Right lung (tissue), 5 donors: ENCODE results near the gene OPTC. TPM values are rescaled to one million over a fixed set of nuclear protein-coding genes. Genes with fewer than 3 reads are reported as not detected.
A peak's percentile ranks its signal among the peaks of the same experiment; 100 is the strongest.

Experiments
- DNase-seq, 2 donors: peaks; one replicate each; pipeline ENCODE4 v3.0.0-alpha.2; 2013
- polyA plus RNA-seq, 5 donors: library from polyadenylated mRNA; unstranded; fragments of 120-200 nt; gene quantifications; one replicate each; pipeline versions ENCODE4 v1.2.1 to v1.2.3, GENCODE V29; 2013; ENCODE audit warnings: inconsistent platforms in 1 of 5, low replicate concordance in 1 of 5; ENCODE audit not compliant: insufficient read length in 5 of 5, insufficient read depth in 1 of 5

OPTC gene
- polyA plus RNA-seq, 5 donors: not detected

DNA sequence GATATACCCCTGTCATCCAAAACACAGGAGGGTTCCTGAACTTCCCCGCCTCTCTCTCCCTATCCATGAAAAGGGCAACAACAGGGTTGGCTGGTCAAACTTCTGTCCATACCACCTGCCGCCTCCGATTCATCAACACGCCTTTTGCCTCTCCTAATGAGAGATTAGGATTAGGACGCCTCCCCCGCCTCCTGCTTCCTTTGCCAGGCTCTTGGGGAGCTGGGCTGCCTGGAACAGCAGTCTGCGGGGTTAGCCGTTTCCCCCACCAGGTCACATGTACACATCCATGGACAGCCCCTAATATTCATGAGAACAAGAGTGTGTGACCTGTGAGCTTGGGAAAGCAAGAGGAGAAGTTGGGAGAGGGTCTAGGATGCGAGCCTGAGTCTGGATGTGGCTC, 2.3 kb upstream of the OPTC start:
- DNase-seq: no peak

- DNase-seq: no peak
These were observed 1.7 kb upstream of the OPTC start for GRCh38 chr1:203492082-203492747.

GRCh38 chr1:203492748-203493130, 1.2 kb upstream of the OPTC start:
- no peak for DNase-seq

- no peak for DNase-seq
These were observed 1.9 kb downstream of the OPTC start for GRCh38 chr1:203495845-203496244.

GRCh38 chr1:203497269-203497777, 3.4 kb downstream of the OPTC start:
- no peak for DNase-seq

GRCh38 chr1:203499643-203500278, 5.8 kb downstream of the OPTC start:
- DNase-seq: no peak

DNA sequence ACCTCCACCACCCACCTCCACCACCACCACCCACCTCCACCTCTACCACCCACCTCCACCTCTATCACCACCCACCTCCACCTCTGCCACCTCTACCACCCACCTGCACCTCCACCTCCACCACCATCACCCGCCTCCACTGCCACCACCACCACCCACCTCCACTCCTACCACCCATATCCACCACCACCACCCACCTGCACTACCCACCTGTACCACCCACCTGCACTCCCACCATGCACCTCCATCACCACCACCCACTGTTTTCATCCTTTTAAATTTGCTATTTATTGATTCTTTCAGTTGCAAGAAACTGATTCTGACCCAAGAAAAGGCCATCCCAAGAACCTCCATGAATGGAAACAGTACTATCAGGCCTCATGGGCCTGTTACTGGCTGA, 6.3 kb downstream of the OPTC start:
- DNase-seq: no peak

GRCh38 chr1:203503836-203504235, 9.9 kb downstream of the OPTC start:
- DNase-seq: no peak

- DNase-seq: peak; percentile 55 to 69
These were observed 10.7 kb downstream of the OPTC start for GRCh38 chr1:203504400-203505250.

DNA sequence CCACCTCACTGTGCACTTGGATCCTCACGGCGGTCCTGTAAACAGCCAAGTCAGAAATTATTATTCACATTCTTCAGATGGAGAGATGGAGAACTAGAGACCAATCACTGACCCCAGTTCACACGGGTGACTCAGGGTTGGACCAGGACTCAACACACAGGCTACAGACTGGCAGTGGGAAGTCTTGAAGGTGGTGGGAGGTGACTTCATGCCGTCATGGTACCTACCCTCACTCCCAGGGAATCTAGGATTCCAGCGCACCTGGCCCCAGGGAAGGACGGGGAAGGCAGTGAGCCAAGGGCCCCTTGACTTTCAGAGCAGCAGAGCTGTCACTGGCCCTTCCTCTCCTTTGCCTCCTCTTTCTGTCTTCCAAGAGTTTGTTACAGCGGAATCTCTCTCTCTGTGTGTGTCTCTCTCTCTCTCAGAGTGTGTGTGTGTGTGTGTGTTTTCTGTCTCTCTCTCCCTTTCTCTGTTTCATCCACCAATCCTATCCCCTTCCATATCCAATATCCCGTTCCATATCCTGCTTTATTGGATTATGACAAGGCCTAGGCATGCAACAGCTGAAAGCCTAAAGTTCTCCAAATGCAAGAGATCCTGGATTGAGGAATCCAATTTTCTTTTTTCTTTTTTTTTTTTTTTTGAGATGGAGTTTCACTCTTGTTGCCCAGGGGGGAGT, 11.7 kb downstream of the OPTC start:
- no peak for DNase-seq

GRCh38 chr1:203506858-203507626, 13.1 kb downstream of the OPTC start:
- no peak for DNase-seq

- DNase-seq: no peak
These were observed 13.8 kb downstream of the OPTC start for GRCh38 chr1:203507759-203508158.

- no peak for DNase-seq
These were observed 14.6 kb downstream of the OPTC start for GRCh38 chr1:203508463-203509073.

- DNase-seq: no peak
These were observed 15.2 kb downstream of the OPTC start for GRCh38 chr1:203509135-203509534.

DNA sequence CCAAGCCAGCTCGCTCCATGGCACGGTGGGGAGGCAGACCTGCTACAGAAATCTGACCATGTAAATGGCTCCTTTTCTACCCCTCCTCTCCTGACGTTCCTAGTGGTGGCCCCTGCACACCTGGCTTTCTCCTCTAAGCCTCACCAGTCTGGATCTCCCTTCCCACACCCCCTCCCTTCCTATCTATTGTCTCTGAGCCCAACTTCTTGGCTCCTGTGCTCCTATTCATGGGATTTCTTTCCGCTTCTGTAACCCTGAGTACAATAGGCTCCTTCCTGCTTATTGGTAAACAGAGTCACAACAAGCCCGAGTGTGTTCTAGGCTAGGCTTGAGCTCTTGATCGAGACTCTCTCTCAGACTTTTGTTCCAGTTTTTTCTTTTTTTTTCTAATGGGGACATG, 17.6 kb downstream of the OPTC start:
- DNase-seq: no peak

- DNase-seq: no peak
These were observed 18.0 kb downstream of the OPTC start for GRCh38 chr1:203511930-203512329.

GRCh38 chr1:203512517-203512847, 18.5 kb downstream of the OPTC start:
- no peak for DNase-seq

GRCh38 chr1:203512848-203513584, 19.1 kb downstream of the OPTC start:
- DNase-seq: no peak

GRCh38 chr1:203513585-203514031, 19.7 kb downstream of the OPTC start:
- no peak for DNase-seq

- no peak for DNase-seq
These were observed 22.2 kb downstream of the OPTC start for GRCh38 chr1:203516184-203516583.
